C4-2B (cell line): Measurements from ENCODE around the gene MKS1.

ENCODE experiments used
- ZFX ChIP-seq: fragments of 450-650 bp; IDR thresholded peaks from 2 replicates; pipeline ENCODE4 v1.6.1; 2017
- TF ChIP-seq, protein P1 (sequence below): fragments of 450-650 bp; conservative IDR thresholded peaks from 2 replicates; pipeline ENCODE4 v1.5.1; 2017; ENCODE audit warnings: mild to moderate bottlenecking

DNA sequence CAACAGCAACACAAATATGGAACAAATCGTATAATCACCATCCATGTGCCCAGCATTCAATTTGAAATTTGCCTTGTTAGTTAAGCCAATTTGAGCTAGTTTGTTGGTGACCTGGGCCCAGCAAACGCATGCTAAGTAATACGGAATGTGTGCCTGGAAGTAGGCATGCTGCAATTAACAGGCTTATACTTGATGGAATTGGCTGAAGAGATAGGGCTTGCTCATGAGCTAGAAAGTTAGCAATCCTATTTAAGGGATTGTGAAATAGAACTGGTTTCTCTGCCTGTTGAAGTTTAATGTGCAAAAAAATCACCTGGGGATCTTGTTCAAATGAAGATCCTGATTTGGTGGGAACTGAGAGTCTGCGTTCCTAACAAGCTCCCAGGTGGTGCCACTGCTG lies 10.8 kb upstream of the MKS1 start:
- TF ChIP-seq, protein P1, sequence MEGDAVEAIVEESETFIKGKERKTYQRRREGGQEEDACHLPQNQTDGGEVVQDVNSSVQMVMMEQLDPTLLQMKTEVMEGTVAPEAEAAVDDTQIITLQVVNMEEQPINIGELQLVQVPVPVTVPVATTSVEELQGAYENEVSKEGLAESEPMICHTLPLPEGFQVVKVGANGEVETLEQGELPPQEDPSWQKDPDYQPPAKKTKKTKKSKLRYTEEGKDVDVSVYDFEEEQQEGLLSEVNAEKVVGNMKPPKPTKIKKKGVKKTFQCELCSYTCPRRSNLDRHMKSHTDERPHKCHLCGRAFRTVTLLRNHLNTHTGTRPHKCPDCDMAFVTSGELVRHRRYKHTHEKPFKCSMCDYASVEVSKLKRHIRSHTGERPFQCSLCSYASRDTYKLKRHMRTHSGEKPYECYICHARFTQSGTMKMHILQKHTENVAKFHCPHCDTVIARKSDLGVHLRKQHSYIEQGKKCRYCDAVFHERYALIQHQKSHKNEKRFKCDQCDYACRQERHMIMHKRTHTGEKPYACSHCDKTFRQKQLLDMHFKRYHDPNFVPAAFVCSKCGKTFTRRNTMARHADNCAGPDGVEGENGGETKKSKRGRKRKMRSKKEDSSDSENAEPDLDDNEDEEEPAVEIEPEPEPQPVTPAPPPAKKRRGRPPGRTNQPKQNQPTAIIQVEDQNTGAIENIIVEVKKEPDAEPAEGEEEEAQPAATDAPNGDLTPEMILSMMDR, result no peak
- no peak for TF ChIP-seq ZFX
